Measurements from ENCODE around the gene TCP10L. TPM values are rescaled to one million over a fixed set of nuclear protein-coding genes. Genes with fewer than 3 reads are reported as not detected.

TCP10L gene
- total and polyA plus RNA-seq, 2 of the 4 experiments (the other 2 are of a cell fraction) = 0.09 TPM; not detected in 1

DNA sequence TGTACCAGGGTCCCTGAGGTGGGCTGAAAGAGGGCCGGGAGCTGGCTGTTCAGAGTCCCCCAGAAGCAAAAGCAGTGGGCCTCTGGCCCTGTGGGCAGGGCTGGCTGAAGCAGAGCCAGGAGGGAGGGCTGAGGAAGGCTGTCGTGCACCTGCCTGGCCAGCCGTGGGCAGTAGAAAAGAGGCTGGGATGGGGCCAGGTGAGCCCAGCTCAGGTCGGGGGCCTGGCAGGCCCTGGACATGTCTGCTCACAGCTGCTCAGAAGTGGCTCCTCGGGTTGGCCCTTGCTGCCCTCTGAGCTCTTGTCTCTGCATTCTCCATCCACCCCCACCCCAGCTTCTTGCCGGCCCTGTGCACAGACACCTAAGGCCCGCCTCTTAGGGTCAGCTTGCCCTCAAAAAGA, 60.0 kb downstream of the TCP10L start:
- H4K20me1 ChIP-seq (ENCODE audit: insufficient read depth, low read length) = no peaks in the 10 kb centered on the region
- no peak overlapping the region for H4K8ac ChIP-seq (ENCODE audit: low read depth in 2 of 2, low read length in 2 of 2)
- no peak overlapping the region for H3K14ac ChIP-seq (replicated peaks; ENCODE audit: low read depth, low read length)
- H3K27ac ChIP-seq (ENCODE audit: insufficient read depth, low read length) = no peak overlapping the region
- H3K18ac ChIP-seq (ENCODE audit: low read depth, low read length) = no peak overlapping the region
- H2AK5ac ChIP-seq (ENCODE audit: low read depth, low read length) = no peak overlapping the region
- no peak overlapping the region for H3K9ac ChIP-seq (ENCODE audit: low read depth, low read length)
- no peak overlapping the region for H3K4me3 ChIP-seq (ENCODE audit: insufficient read depth, low read depth, low read length)
- no peak overlapping the region for H2AK9ac ChIP-seq (replicated peaks; ENCODE audit: low read depth, low read length, poor library complexity)
- intact Hi-C loops (cut with micrococcal nuclease) = no loop called here
- H2AFZ ChIP-seq (replicated peaks; ENCODE audit: low read length, poor library complexity) = no peak overlapping the region
- no peak overlapping the region for H2BK20ac ChIP-seq (ENCODE audit: low read depth, low read length)
- BruUV-seq (replicated peaks) = no TSS peak
- in situ Hi-C loops (cut with MboI; ENCODE audit: low sequenced_read_pairs) = no loop called here
- H3K9me1 ChIP-seq (ENCODE audit: insufficient read depth, low read length) = peaks cover 21% of the 10 kb centered on the region; the same call in 1 of the 2 replicates
- no peak overlapping the region for H4K5ac ChIP-seq (ENCODE audit: low read depth, low read length)
- no peaks in the 10 kb centered on the region for H3K36me3 ChIP-seq (ENCODE audit: control insufficient read depth, insufficient read depth, low read length)
- H2BK15ac ChIP-seq (ENCODE audit: low read depth, low read length) = no peak overlapping the region
- no peak overlapping the region for H2BK5ac ChIP-seq (ENCODE audit: low read depth, low read length, poor library complexity, severe bottlenecking)
- no peaks in the 10 kb centered on the region for H3K79me1 ChIP-seq (ENCODE audit: low read depth in 1 of 2, low read length in 2 of 2)
- WGBS, 2 experiments (ENCODE audit: extremely low coverage in 2 of 2, insufficient read length in 1 of 2) = no CpG with 5 or more reads among the region's 7 CpGs
- H3K9me3 ChIP-seq (ENCODE audit: control insufficient read depth, insufficient read depth, low read length) = no peaks in the 10 kb centered on the region
- dilution Hi-C loops (cut with HindIII; ENCODE audit: low sequenced_read_pairs, unreplicated experiment) = no loop called here
- ATAC-seq (ENCODE audit: low read depth) (no peak), DNase-seq (no peak)
- no peak overlapping the region for H4K91ac ChIP-seq (ENCODE audit: insufficient read depth, low read depth, low read length)
- H3K27me3 ChIP-seq (ENCODE audit: control insufficient read depth, insufficient read depth, low read length) = no peaks in the 10 kb centered on the region
- H3K23ac ChIP-seq (ENCODE audit: low read depth, low read length) = no peak overlapping the region
- no peak overlapping the region for H3K4me2 ChIP-seq (ENCODE audit: low read depth, low read length)
- no peak overlapping the region for H3K4ac ChIP-seq (ENCODE audit: low read depth, low read length)
- H3K4me1 ChIP-seq (ENCODE audit: control insufficient read depth, insufficient read depth, low read length) = peaks cover 17% of the 10 kb centered on the region
- H2BK120ac ChIP-seq (ENCODE audit: low read depth, low read length) = no peak overlapping the region
- POLR2A ChIA-PET (ENCODE audit: unreplicated experiment) = no interaction called here
- CTCF ChIA-PET = no interaction called here
- TF ChIP-seq MXI1 (IDR thresholded peaks at IDR 0.05; ENCODE audit: borderline replicate concordance, low read depth, low read length) = no peak
- TF ChIP-seq ELK1 (IDR thresholded peaks at IDR 0.05; ENCODE audit: borderline replicate concordance, low read depth, low read length) = no peak
- TF ChIP-seq CHD1 (IDR thresholded peaks at IDR 0.05; ENCODE audit: low read depth, low read length) = no peak
- TF ChIP-seq RAD21 (IDR thresholded peaks at IDR 0.05; ENCODE audit: low read length) = no peak
- no peak for TF ChIP-seq MAZ (IDR thresholded peaks at IDR 0.05; ENCODE audit: borderline replicate concordance, low read depth, low read length)
- no peak for TF ChIP-seq RFX5 (IDR thresholded peaks at IDR 0.05; ENCODE audit: low read depth, low read length)
- no peak for TF ChIP-seq MAFK (IDR thresholded peaks at IDR 0.05; ENCODE audit: low read depth, low read length)
- TF ChIP-seq FOS (IDR thresholded peaks at IDR 0.05; ENCODE audit: low read depth, low read length) = no peak
- TF ChIP-seq BHLHE40 (IDR thresholded peaks at IDR 0.05; ENCODE audit: low read depth, low read length) = no peak
- TF ChIP-seq CTCF (conservative IDR thresholded peaks at IDR 0.05; ENCODE audit: low read depth, low read length) = no peak
- no peak for TF ChIP-seq RCOR1 (IDR thresholded peaks at IDR 0.05; ENCODE audit: insufficient replicate concordance, low read length)
- TF ChIP-seq SMC3 (IDR thresholded peaks at IDR 0.05; ENCODE audit: low read depth, low read length) = no peak
- TF ChIP-seq NFE2L2 (IDR thresholded peaks at IDR 0.05; ENCODE audit: low read depth, low read length) = no peak
- TF ChIP-seq USF2 (IDR thresholded peaks at IDR 0.05; ENCODE audit: low read depth, low read length) = no peak
- TF ChIP-seq CEBPB (IDR thresholded peaks at IDR 0.05; ENCODE audit: low read depth, low read length) = no peak
- TF ChIP-seq POLR2A (IDR thresholded peaks at IDR 0.05; ENCODE audit: low read depth, low read length) = no peak
- H3K56ac ChIP-seq (ENCODE audit: extremely low read depth, insufficient read depth, low read length) = no peak overlapping the region

All from IMR-90 (cell line).